ENCODE data around the gene ARG2. TPM values are rescaled to one million over a fixed set of nuclear protein-coding genes. Genes with fewer than 3 reads are reported as not detected.
"Not testable (repeated sequence)": the region's sequence is repeated elsewhere in the genome, so short reads cannot be mapped to it uniquely, and the experiment has no call there.

The ARG2 gene
- polyA plus RNA-seq, 3 donors, result 7.8 to 53.3 (median 19.1) TPM

DNA sequence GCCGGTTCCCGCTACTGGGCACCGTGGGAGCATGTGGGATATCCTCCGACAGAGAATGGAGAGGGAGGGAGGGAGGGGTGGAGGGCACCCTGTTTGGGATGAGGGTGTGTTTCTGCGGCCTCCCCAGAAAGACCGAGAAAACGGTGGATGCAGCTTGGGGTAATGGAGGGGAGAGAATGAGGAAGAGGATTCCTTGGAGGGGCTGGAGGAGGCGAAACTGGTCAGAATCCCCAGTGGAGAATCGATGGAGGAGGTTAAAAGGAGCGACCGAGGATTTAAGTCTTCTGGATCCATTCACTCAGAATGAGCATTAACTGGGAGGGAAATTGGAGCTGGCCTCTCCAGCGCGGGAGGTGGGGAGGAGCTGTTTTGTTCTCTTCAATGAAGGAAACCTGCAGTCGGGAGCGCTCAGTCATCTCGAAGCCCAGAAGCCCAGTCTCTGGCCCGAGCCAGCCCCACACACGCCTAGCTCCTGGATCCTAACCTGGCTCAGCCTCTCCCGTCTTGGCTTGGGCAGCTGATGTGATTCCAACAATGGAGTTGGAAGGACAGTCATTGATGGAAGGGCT is 581 bp downstream of the ARG2 start:
- DNase-seq (ENCODE audit: extremely low read depth in 1 of 11, low read depth in 9 of 11, low spot score in 4 of 11), result peak in 2 of 11 donors; percentile 21

DNA sequence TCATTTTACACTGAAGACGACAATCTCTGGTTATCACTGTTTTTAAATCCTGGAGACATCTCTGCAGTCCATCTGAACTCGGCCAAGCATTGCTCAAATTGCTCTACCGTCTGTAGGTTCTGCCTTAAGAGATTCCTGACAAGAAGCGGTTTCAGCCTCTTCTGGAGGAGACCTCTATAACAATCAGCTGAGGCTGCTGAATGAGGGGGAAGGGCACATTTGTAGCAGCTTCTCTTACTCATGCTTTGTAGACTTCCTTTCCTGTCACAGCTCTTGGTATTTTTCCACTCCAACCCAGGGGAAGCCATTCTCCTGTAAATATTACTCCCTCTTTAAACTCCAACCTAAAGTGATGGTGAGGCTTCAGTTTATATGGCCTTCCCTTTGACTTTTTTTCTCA is 3.0 kb downstream of the ARG2 start:
- DNase-seq (ENCODE audit: extremely low read depth in 1 of 11, low read depth in 9 of 11, low spot score in 4 of 11), result peak in 4 of 11 donors; percentile 35 to 65 (median 52)

DNA sequence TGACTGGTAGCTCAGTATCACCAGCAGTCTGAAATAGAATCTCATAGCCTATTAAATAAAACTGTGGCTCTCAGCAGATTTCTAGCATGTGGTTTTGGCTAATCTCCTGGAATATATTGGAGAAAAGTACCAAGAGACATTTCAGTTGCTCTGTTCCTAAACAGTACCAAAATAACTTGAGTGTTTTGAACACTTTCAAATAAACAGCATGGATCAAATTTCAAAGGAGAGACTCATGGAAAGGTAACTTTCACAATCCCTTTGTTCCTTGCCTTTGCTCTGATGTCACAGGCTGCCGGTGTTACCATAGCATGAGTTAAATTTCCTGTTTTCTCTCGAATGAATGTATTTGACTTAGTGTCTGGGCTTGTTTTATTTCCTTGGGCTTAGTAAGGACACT is 3.4 kb downstream of the ARG2 start:
- DNase-seq (ENCODE audit: extremely low read depth in 1 of 11, low read depth in 9 of 11, low spot score in 4 of 11), result peak in 1 of 11 donors; percentile 4

GRCh38 chr14:67626131-67626530 is 6.4 kb downstream of the ARG2 start:
- DNase-seq (ENCODE audit: extremely low read depth in 1 of 11, low read depth in 9 of 11, low spot score in 4 of 11), result not testable (repeated sequence)

GRCh38 chr14:67627519-67627918 is 7.8 kb downstream of the ARG2 start:
- DNase-seq (ENCODE audit: extremely low read depth in 1 of 11, low read depth in 9 of 11, low spot score in 4 of 11), result no peak

- no peak for DNase-seq (ENCODE audit: extremely low read depth in 1 of 11, low read depth in 9 of 11, low spot score in 4 of 11)
These were observed 10.5 kb downstream of the ARG2 start for GRCh38 chr14:67630186-67630585.

DNA sequence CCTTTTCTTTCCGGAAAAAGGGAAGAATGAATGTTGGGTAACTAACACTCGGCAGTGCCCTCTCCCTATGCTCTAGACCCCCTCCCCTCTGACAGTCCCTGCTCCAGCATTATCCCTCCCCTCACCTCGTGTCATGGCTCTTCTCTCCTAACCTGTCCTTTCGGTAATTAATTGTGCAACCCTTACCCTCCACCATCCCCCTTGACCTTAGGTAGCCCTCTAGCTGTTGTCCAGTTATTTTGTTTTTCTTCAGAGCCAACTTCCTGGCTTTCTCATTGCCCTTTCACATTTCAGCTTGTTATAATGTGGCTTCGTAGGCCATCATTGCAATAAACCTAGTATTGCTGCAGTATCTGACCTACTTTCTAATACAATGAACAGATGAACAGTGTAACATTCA is 11.2 kb downstream of the ARG2 start:
- no peak for DNase-seq (ENCODE audit: extremely low read depth in 1 of 11, low read depth in 9 of 11, low spot score in 4 of 11)

GRCh38 chr14:67633451-67634147 is 13.9 kb downstream of the ARG2 start:
- DNase-seq (ENCODE audit: extremely low read depth in 1 of 11, low read depth in 9 of 11, low spot score in 4 of 11), result no peak

DNA sequence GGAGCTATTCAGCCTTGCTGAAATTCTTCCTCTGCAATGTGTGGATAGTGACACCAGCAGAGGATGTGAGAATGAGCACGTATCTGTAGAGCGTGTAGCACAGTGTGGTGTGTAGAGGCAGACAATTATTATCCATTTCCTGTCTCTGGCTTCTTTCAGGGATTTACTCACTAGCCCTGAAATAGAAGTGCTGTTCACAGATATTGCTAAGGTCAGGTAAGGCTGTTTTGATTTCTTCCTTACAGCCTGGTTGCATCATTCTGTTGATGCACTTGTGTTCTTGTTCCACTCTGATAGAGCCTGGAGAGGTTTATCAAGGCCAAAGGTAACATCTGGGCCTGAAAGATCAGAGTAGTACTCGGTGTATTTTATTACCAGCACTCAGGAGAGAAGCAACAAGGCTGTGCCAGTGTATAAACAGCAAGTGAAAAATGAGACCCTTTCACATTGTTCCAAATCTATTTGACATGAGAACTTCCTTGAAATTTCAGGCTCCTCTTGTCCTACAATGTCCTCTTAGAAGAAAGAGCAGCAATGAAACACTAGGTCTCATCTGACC is 16.7 kb downstream of the ARG2 start:
- no peak for DNase-seq (ENCODE audit: extremely low read depth in 1 of 11, low read depth in 9 of 11, low spot score in 4 of 11)

- DNase-seq (ENCODE audit: extremely low read depth in 1 of 11, low read depth in 9 of 11, low spot score in 4 of 11), result no peak
These were observed 18.9 kb downstream of the ARG2 start for GRCh38 chr14:67638642-67639041.

DNA sequence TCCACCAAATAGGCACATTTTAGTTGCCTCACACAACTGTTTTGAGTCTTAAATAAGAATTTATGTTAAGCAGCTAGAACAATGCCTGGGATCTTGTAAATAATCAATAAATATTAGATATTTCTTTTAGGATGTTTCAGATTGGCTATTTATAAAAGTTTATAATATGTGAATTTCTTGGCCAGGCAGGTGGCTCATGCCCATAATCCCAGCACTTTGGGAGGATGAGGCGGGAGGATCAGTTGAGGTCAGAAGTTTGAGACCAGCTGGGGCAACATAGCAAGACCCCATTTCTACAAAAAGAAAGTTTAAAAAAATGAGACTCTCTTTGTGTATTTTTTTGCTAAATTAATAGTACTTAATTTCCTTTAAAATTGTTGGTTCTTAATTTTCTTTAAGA is 21.8 kb downstream of the ARG2 start:
- no peak for DNase-seq (ENCODE audit: extremely low read depth in 1 of 11, low read depth in 9 of 11, low spot score in 4 of 11)

DNA sequence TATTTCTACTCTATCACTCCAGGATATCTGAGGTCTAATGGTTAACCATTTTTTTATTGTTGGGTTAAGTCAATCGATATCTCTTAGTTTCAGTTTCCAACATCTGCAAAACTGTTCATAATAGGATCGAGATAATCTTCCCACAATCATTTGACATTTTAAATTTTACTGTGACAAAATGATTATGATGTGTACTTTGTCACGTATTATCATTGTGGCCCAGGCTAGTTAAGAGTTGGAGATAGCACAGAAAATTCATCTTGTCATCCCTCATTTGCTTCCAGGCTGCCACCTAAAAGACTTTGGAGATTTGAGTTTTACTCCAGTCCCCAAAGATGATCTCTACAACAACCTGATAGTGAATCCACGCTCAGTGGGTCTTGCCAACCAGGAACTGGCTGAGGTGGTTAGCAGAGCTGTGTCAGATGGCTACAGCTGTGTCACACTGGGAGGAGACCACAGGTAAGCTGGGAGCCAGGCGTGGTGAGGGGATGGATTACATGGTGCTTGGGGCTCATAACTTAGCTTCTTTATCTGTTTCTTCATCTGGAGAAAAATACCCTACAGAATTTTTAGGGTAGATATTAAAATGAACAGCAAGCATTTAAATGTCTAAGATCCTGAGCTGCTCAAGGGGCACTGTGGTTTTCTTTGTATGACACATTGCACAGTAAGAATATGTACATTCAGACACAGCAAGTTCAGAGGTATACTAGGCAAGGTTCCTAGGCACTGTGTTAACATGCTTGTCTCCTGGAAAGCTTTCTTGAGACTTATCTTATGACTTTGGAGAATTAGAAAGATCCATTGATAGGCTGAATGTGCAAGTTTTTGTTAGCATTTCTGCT is 22.4 kb downstream of the ARG2 start:
- DNase-seq (ENCODE audit: extremely low read depth in 1 of 11, low read depth in 9 of 11, low spot score in 4 of 11), result no peak

DNA sequence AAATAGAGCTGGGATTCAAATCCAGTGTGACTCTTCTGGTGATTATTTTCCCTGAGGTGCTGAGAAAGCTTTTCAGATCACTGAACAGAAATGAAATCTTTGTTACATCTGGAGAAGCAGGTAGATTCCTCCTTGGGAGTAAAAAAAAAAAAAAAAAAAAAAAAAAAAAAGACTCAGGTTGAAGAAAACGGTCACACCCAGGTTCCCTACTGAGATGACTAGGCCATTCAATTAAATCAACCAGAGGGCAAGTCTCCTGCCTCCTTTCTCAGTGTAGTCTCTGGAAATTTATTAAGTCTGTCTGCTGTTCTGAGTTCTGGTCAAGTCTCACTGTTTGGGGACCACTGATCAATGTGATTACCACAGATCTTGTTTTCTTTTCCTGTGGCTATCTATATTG is 24.0 kb downstream of the ARG2 start:
- no peak for DNase-seq (ENCODE audit: extremely low read depth in 1 of 11, low read depth in 9 of 11, low spot score in 4 of 11)

DNA sequence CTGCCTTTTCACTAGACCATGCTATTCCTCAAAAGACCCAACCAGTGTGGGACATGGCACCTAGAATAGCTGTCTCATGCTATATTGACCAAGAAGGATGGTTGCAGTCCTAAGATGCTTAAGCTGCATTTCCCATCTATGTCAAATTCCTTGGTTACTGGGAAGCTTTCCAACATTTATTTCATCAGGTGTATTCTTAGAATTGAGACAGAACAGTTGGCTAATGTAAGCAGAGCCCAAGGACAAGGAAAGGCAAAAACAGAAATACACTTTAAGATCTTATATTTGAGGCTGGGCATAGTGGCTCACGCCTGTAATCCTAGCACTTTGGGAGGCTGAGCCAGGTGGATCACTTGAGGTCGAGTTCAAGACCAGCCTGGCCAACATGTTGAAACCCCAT is 24.7 kb downstream of the ARG2 start:
- DNase-seq (ENCODE audit: extremely low read depth in 1 of 11, low read depth in 9 of 11, low spot score in 4 of 11), result no peak

DNA sequence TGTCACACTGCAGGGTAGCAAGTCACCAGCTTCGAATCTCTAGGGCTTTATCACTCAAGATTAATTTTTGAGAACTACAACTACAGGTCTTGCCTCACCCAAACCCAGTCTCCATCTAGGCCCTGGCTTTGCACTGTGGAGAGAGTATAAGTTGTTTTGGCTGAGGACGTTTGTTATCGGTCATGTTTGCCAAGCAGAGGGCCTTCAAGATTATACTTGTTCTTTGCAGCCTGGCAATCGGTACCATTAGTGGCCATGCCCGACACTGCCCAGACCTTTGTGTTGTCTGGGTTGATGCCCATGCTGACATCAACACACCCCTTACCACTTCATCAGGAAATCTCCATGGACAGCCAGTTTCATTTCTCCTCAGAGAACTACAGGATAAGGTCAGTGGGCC is 25.7 kb downstream of the ARG2 start:
- no peak for DNase-seq (ENCODE audit: extremely low read depth in 1 of 11, low read depth in 9 of 11, low spot score in 4 of 11)

DNA sequence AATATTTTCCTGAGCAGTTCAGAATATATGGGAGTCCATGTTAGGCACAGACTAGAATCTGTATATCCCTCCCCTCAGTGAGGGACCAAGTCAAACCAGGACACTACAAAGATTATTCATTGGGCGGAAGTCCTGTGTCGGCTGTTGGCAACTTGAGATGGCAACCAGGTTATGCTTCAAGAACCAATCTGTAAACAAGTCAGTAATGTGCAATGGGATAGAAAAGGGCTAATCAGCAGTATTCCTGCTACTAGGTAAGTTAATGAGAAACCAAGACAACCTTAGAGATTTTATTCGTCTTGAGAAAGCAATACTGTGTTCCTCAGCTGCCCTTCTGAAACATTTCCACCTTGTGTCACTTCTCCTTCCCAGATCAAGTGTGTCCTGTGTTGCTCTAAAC is 26.4 kb downstream of the ARG2 start:
- DNase-seq (ENCODE audit: extremely low read depth in 1 of 11, low read depth in 9 of 11, low spot score in 4 of 11), result peak in 4 of 11 donors; percentile 2 to 41 (median 8)

DNA sequence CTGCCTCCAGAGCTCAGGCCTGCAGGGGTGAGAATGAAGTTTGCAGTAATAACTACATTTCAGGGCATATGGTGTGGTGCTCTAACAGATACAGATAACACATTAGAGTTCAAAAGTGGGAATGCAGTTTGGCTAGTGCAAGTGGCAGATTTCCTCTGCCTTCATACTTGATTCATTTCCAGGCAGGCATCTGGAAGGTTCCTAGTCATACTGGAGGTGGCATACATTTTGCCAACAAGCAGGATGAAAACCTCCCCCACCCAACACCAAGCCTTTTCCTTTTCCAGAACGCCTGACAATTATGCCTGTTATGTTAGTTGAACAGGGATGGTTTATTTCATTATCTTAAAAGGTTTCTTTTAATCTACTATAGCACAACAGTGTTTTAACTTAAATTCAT is 30.4 kb downstream of the ARG2 start:
- DNase-seq (ENCODE audit: extremely low read depth in 1 of 11, low read depth in 9 of 11, low spot score in 4 of 11), result no peak

GRCh38 chr14:67650694-67651093 is 31.0 kb downstream of the ARG2 start:
- no peak for DNase-seq (ENCODE audit: extremely low read depth in 1 of 11, low read depth in 9 of 11, low spot score in 4 of 11)

DNA sequence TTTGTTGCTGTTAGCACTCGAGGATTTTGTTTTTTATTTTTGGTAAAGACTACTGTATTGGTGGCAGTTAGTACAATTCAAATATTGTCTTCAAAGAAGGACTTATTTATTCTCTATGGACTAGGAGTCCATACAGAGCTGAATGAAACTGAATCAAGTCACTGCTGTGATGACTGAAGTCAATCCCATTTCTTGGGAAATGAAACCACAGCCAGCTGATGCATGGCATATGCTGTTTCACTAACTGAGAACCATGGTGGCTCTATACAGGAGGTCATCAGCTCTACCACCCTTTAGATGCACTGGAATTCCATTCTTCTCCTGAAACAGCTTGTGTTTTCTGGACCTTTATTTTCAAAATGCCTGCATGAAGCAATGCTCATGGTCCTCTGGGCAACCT is 32.5 kb downstream of the ARG2 start:
- DNase-seq (ENCODE audit: extremely low read depth in 1 of 11, low read depth in 9 of 11, low spot score in 4 of 11), result no peak

All from renal cortex interstitium (tissue), 11 donors.